Glutamatergic neuron (in vitro differentiated cells): ENCODE measurements around the gene TRIM59. TPM values are rescaled to one million over a fixed set of nuclear protein-coding genes. Genes with fewer than 3 reads are reported as not detected.

Experiments used
- DNase-seq: peaks from one replicate; pipeline ENCODE4 v3.0.0; 2022
- H3K27ac Mint-ChIP-seq: one replicate; pipeline ENCODE4 v1.8.0; 2020; ENCODE audit warnings: mild to moderate bottlenecking, mixed read lengths, inconsistent platforms; ENCODE audit not compliant: unreplicated experiment
- H3K27me3 Mint-ChIP-seq: one replicate; pipeline ENCODE4 v1.8.0; 2020; ENCODE audit warnings: mild to moderate bottlenecking, moderate library complexity, mixed read lengths, inconsistent platforms; ENCODE audit not compliant: unreplicated experiment
- H3K36me3 Mint-ChIP-seq: one replicate; pipeline ENCODE4 v1.8.0; 2020; ENCODE audit warnings: mild to moderate bottlenecking, mixed read lengths, inconsistent platforms; ENCODE audit not compliant: unreplicated experiment
- H3K4me1 Mint-ChIP-seq: one replicate; pipeline ENCODE4 v1.8.0; 2020; ENCODE audit warnings: mild to moderate bottlenecking, low read depth, mixed read lengths, inconsistent platforms; ENCODE audit not compliant: unreplicated experiment
- H3K4me3 Mint-ChIP-seq: one replicate; pipeline ENCODE4 v1.8.0; 2020; ENCODE audit warnings: mild to moderate bottlenecking, mixed read lengths, inconsistent platforms; ENCODE audit not compliant: unreplicated experiment
- H3K9me3 Mint-ChIP-seq: one replicate; pipeline ENCODE4 v1.8.0; 2020; ENCODE audit warnings: mild to moderate bottlenecking, moderate library complexity, mixed read lengths, inconsistent platforms; ENCODE audit not compliant: unreplicated experiment
- CTCF ChIP-seq: fragments of 200-600 bp; sonication (generic); IDR thresholded peaks from one replicate; pipeline ENCODE4 v1.5.0; 2021; ENCODE audit not compliant: partially characterized antibody, unreplicated experiment
- total RNA-seq: library from RNA; stranded (reverse); fragmentation: NEBNext Ultra II Directional; extraction: Animal tissue kit (Norgen Biotek cat#: 25700); gene quantifications from one replicate; pipeline ENCODE4 v1.2.1, GENCODE V29; 2021; ENCODE audit not compliant: unreplicated experiment

TRIM59 gene
- total RNA-seq, 1 donor from 2014 or later = 10.1 TPM

GRCh38 chr3:160445854-160446253 lies 3.7 kb downstream of the TRIM59 start:
- H3K9me3 Mint-ChIP-seq = peaks cover 6% of the 10 kb centered on the region
- H3K4me3 Mint-ChIP-seq = no peak overlapping the region
- TF ChIP-seq CTCF = no peak
- H3K36me3 Mint-ChIP-seq = peaks cover 4% of the 10 kb centered on the region
- no peak for DNase-seq
- peaks cover 3% of the 10 kb centered on the region for H3K4me1 Mint-ChIP-seq
- H3K27ac Mint-ChIP-seq = no peak overlapping the region
- H3K27me3 Mint-ChIP-seq = peaks cover 4% of the 10 kb centered on the region

- Mint-ChIP-seq H3K9me3 (no peaks in the 10 kb centered on the region), H3K27me3 (no peaks in the 10 kb centered on the region), H3K4me3 (no peak overlapping the region), H3K4me1 (peaks cover 3% of the 10 kb centered on the region), H3K36me3 (no peaks in the 10 kb centered on the region), H3K27ac (no peak overlapping the region)
- no peak for DNase-seq
- TF ChIP-seq CTCF = no peak
Measured at GRCh38 chr3:160444411-160444810, 5.2 kb downstream of the TRIM59 start.

GRCh38 chr3:160440687-160441086 lies 8.9 kb downstream of the TRIM59 start:
- H3K27me3 Mint-ChIP-seq = no peaks in the 10 kb centered on the region
- H3K4me1 Mint-ChIP-seq = peaks cover 4% of the 10 kb centered on the region
- TF ChIP-seq CTCF = no peak
- H3K4me3 Mint-ChIP-seq = no peak overlapping the region
- no peak overlapping the region for H3K27ac Mint-ChIP-seq
- H3K36me3 Mint-ChIP-seq = no peaks in the 10 kb centered on the region
- no peaks in the 10 kb centered on the region for H3K9me3 Mint-ChIP-seq
- no peak for DNase-seq

GRCh38 chr3:160437083-160437455 lies 12.5 kb downstream of the TRIM59 start:
- H3K27ac Mint-ChIP-seq = no peak overlapping the region
- TF ChIP-seq CTCF = no peak
- no peaks in the 10 kb centered on the region for H3K27me3 Mint-ChIP-seq
- H3K4me3 Mint-ChIP-seq = no peak overlapping the region
- no peaks in the 10 kb centered on the region for H3K36me3 Mint-ChIP-seq
- no peak for DNase-seq
- H3K9me3 Mint-ChIP-seq = no peaks in the 10 kb centered on the region
- peaks cover 4% of the 10 kb centered on the region for H3K4me1 Mint-ChIP-seq

- H3K27me3 Mint-ChIP-seq = no peaks in the 10 kb centered on the region
- H3K4me1 Mint-ChIP-seq = peaks cover 4% of the 10 kb centered on the region
- H3K27ac Mint-ChIP-seq = no peak overlapping the region
- no peaks in the 10 kb centered on the region for H3K9me3 Mint-ChIP-seq
- DNase-seq = no peak
- no peak overlapping the region for H3K4me3 Mint-ChIP-seq
- no peak for TF ChIP-seq CTCF
- no peaks in the 10 kb centered on the region for H3K36me3 Mint-ChIP-seq
Measured at GRCh38 chr3:160435747-160436146, 13.8 kb downstream of the TRIM59 start.
